Breast epithelium (tissue), 4 donors: Measurements from ENCODE around the gene JAG1. TPM values are rescaled to one million over a fixed set of nuclear protein-coding genes. Genes with fewer than 3 reads are reported as not detected.
"Not testable (repeated sequence)": the region's sequence is repeated elsewhere in the genome, so short reads cannot be mapped to it uniquely, and the experiment has no call there.

Experiments
- DNase-seq, 2 donors: peaks; one replicate each; pipeline ENCODE4 v3.0.0-alpha.2; 2019; ENCODE audit warnings: low spot score in 2 of 2
- H3K27ac ChIP-seq, 2 donors: fragments of 200-600 bp; sonication (generic) in 1 of 2; one replicate each; pipeline ENCODE4 v1.5.1; 2016 to 2019; ENCODE audit warnings: mild to moderate bottlenecking in 1 of 2
- H3K27me3 ChIP-seq, 2 donors: fragments of 200-600 bp; sonication (generic) in 1 of 2; one replicate each; pipeline versions ENCODE4 v1.5.1 to v1.6.0; 2017 to 2019; ENCODE audit warnings: control low read depth in 1 of 2, mild to moderate bottlenecking in 1 of 2
- H3K36me3 ChIP-seq: fragments of 200-600 bp; one replicate; pipeline ENCODE4 v1.5.1; 2019
- H3K4me1 ChIP-seq, 2 donors: fragments of 200-600 bp; sonication (generic); one replicate each; pipeline ENCODE4 v1.5.1; 2016 to 2019; ENCODE audit warnings: control low read depth in 1 of 2
- H3K4me3 ChIP-seq, 3 donors: fragments of 200-600 bp; sonication (generic); 1 replicate in 2 of 3; 2 replicates in 1 of 3; pipeline ENCODE4 v1.5.1; 2016 to 2019; ENCODE audit warnings: mild to moderate bottlenecking in 3 of 3, moderate library complexity in 2 of 3
- H3K9me3 ChIP-seq, 2 donors: fragments of 200-600 bp; sonication (generic) in 1 of 2; one replicate each; pipeline ENCODE4 v1.5.1; 2016 to 2019; ENCODE audit warnings: control low read depth in 1 of 2
- POLR2A ChIP-seq: fragments of 450-650 bp; IDR thresholded peaks from one replicate; pipeline ENCODE4 v1.6.1; 2016; ENCODE audit warnings: antibody characterized with exemption, mild to moderate bottlenecking, moderate library complexity
- POLR2AphosphoS5 ChIP-seq, 3 donors: sonication (generic); formaldehyde crosslinking; IDR thresholded peaks; one replicate each; pipeline ENCODE4 v1.6.1; 2017; ENCODE audit warnings: antibody characterized with exemption in 3 of 3
- intact Hi-C: fragments of 100-400 bp; cut with DNase I; formaldehyde crosslinking; loops from one replicate; pipeline ENCODE4 v1.15.1; 2023; ENCODE audit warnings: low total_unique reads
- total RNA-seq, 3 donors: library from RNA; depleted of rRNA; stranded (reverse); fragments of >200 nt; gene quantifications; one replicate each; pipeline ENCODE4 v1.1.0, GENCODE V29; 2016
- TF ChIP-seq, protein P1 (sequence below), 3 donors: fragments of 450-650 bp; IDR thresholded peaks; one replicate each; pipeline ENCODE4 v1.5.1; 2016 to 2017; ENCODE audit warnings: antibody characterized with exemption in 3 of 3, mild to moderate bottlenecking in 3 of 3, moderate library complexity in 3 of 3

The JAG1 gene
- total RNA-seq, 3 donors from 2014 or later: 49.0 to 97.9 (median 75.7) TPM

DNA sequence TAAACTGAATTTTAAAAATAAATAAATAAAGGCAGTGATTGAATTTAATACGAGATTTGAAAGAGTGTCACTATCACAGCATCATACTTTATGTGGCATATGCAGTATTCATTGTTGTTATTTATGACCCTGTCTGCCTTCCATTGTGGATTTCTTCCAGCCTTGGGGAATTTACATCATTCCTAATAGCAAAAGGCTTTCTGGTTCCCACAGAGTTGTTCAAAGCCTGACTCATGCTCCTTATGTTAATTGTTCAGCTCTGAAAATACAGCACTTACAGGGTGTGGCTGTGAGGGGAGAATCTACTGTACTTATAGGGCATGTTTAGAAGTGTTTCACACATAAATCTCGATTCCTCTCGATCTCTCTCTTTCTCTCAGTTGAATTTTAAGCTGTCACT is 54.4 kb downstream of the JAG1 start:
- H3K27ac ChIP-seq: no peak overlapping the region

DNA sequence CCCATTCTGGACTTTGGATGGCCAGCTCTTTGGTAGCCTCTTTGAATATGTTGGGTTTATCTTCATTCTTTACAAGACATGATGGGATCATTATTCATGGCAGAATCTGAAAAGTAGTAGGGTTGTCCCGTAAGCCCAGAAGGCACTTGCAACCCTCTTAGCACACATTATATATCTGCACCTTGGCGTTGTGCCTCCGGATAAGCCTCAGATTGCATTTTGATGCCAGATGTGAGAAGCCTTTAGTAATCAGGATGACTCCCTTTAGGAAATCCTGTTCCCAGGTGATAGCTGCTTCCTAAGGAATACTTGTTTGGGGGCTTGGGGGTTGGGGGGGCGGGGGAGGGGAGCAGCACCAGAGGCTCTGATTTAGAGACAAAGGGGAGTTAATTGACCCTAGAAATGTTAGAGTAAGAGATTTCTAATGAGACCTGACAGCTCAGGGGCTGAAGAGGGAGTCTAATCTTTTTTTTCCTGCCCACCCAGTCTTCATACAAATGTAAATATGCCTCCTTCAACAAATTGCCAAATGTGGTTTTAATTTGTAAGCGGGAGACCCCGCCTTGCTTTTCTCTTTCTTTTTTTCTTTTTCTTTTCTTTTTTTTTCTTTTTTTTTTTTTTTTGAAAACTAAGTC is 55.1 kb downstream of the JAG1 start:
- H3K4me1 ChIP-seq: no peaks in the 10 kb centered on the region
- no peaks in the 10 kb centered on the region for H3K27me3 ChIP-seq
- no peaks in the 10 kb centered on the region for H3K36me3 ChIP-seq
- DNase-seq: no peak
- H3K27ac ChIP-seq: no peak overlapping the region
- TF ChIP-seq, protein P1, sequence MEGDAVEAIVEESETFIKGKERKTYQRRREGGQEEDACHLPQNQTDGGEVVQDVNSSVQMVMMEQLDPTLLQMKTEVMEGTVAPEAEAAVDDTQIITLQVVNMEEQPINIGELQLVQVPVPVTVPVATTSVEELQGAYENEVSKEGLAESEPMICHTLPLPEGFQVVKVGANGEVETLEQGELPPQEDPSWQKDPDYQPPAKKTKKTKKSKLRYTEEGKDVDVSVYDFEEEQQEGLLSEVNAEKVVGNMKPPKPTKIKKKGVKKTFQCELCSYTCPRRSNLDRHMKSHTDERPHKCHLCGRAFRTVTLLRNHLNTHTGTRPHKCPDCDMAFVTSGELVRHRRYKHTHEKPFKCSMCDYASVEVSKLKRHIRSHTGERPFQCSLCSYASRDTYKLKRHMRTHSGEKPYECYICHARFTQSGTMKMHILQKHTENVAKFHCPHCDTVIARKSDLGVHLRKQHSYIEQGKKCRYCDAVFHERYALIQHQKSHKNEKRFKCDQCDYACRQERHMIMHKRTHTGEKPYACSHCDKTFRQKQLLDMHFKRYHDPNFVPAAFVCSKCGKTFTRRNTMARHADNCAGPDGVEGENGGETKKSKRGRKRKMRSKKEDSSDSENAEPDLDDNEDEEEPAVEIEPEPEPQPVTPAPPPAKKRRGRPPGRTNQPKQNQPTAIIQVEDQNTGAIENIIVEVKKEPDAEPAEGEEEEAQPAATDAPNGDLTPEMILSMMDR (IDR thresholded peaks at IDR 0.05): no peak
- TF ChIP-seq POLR2A (no peak), POLR2AphosphoS5 (IDR thresholded peaks at IDR 0.05) (no peak)
- intact Hi-C loops: no loop called here
- H3K4me3 ChIP-seq: no peak overlapping the region
- H3K9me3 ChIP-seq: no peaks in the 10 kb centered on the region

More for the DNA sequence above, 54.4 kb downstream of the JAG1 start:
- Histone ChIP-seq H3K27me3 (no peaks in the 10 kb centered on the region), H3K4me1 (no peaks in the 10 kb centered on the region), H3K4me3 (no peak overlapping the region), H3K36me3 (no peaks in the 10 kb centered on the region), H3K9me3 (no peaks in the 10 kb centered on the region)
- TF ChIP-seq POLR2A (no peak), POLR2AphosphoS5 (IDR thresholded peaks at IDR 0.05) (no peak)
- TF ChIP-seq, protein P1 (IDR thresholded peaks at IDR 0.05): no peak
- DNase-seq: no peak
- intact Hi-C loops: no loop called here

DNA sequence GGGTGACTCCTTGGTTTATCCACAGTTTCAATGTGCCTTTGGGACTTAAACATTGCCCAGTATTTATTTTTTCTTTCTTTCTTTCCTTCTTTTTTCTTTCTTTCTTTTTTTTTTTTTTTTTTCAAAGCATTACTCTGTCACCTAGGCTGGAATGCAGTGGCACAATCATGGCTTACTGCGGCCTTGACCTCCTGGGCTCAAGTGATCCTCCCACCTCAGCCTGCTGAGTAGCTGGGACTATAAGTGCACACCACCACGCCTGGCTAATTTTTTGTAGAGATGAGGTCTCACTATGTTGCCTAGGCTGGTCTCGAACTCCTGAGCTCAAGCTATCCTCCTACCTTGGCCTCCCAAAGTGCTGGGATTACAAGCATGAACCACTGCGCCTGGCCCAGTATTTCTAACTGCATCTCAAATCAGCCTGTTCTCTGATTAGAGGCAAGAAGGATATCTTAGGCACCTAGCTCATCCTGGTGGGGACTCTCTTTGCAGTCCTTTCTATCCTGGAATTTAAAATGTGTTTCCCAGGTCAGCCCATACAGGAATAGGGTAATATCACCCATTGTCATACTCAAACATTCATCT is 56.2 kb downstream of the JAG1 start:
- H3K4me1 ChIP-seq, DNase-seq, intact Hi-C loops, H3K36me3 ChIP-seq, H3K9me3 ChIP-seq, H3K27me3 ChIP-seq, H3K27ac ChIP-seq, H3K4me3 ChIP-seq: not testable (repeated sequence)

DNA sequence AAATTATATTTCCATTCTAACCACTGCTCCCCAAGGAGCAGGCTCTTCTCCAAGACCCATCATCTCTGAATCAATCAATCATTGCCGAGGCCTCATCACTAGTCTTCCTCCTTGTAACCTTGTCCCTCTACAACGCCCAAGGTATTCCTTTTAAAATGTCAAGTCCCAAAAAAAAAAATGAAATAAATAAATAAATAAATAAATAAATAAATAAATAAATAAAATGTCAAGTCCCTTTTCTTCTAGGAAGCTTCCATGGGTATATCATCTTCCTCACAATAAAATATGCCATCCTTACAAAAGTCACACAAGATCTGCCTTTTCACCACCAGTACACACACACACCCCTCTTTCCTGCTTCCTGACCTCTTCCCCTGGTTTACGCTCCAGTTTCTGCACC is 57.6 kb downstream of the JAG1 start:
- Histone ChIP-seq H3K4me1 (no peaks in the 10 kb centered on the region), H3K36me3 (no peaks in the 10 kb centered on the region), H3K9me3 (no peaks in the 10 kb centered on the region), H3K27ac (no peak overlapping the region), H3K27me3 (no peaks in the 10 kb centered on the region), H3K4me3 (no peak overlapping the region)
- TF ChIP-seq POLR2AphosphoS5 (IDR thresholded peaks at IDR 0.05): no peak
- no peak for TF ChIP-seq POLR2A
- TF ChIP-seq, protein P1 (IDR thresholded peaks at IDR 0.05): no peak
- DNase-seq: no peak
- intact Hi-C loops: no loop called here

DNA sequence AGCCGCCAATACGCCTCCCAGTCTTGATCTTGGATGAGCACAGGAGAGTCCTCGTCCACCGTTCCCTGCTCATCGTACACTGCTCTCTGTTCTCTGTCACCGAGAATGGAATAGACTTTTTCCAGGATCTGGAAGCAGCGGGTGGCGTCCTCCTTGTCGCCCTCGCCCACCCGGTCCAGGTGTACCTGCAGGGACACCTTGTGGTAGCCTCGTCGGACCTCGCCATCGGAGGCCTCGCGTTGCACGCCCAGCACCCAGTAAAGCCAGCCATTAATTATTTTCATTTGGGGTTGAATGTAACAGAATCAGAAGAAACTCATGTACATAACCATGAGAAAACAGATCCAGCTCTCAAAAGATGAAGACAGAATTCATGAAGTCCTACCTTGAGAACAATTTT is 59.9 kb downstream of the JAG1 start:
- TF ChIP-seq POLR2AphosphoS5 (IDR thresholded peaks at IDR 0.05) (no peak), POLR2A (no peak)
- TF ChIP-seq, protein P1 (IDR thresholded peaks at IDR 0.05): no peak
- intact Hi-C loops: no loop called here
- DNase-seq: no peak

DNA sequence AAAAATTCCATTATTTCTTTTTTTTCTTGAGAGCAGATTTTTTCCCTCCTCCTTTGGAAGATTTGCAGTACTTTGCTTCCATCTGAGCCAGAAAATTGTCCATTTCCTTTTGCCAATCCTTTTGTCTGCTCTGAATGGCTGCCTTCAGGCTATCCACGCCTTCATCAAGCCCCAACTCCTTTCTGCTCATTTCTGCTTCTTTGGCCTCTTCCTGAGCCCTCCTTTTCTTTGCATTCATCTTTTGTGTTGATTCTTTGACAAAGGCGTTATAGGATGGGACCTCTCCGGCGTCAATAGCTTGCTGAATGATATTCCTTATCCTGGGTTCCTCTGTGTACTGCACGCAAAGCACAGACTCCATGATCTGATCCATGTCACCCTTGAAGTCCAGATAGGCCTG is 60.4 kb downstream of the JAG1 start:
- H3K9me3 ChIP-seq, DNase-seq, H3K27ac ChIP-seq, H3K4me1 ChIP-seq, H3K4me3 ChIP-seq, H3K27me3 ChIP-seq, H3K36me3 ChIP-seq, intact Hi-C loops: not testable (repeated sequence)

More for the DNA sequence above, 59.9 kb downstream of the JAG1 start:
- no peak overlapping the region for H3K4me3 ChIP-seq
- no peak overlapping the region for H3K27ac ChIP-seq
- no peaks in the 10 kb centered on the region for H3K9me3 ChIP-seq
- no peaks in the 10 kb centered on the region for H3K27me3 ChIP-seq
- no peaks in the 10 kb centered on the region for H3K36me3 ChIP-seq
- no peaks in the 10 kb centered on the region for H3K4me1 ChIP-seq
